Measurements from ENCODE around the gene CSGALNACT2.

GRCh38 chr10:43160921-43161255, 22.6 kb downstream of the CSGALNACT2 start:
- TF ChIP-seq POLR2A (IDR thresholded peaks at IDR 0.05) (no peak), CTCF (IDR thresholded peaks at IDR 0.05) (no peak)
